SJCRH30 (cell line): Measurements from ENCODE around the gene TJAP1. TPM values are rescaled to one million over a fixed set of nuclear protein-coding genes. Genes with fewer than 3 reads are reported as not detected.

Experiments used
- DNase-seq, 2 experiments: peaks; one replicate each; pipeline ENCODE4 v3.0.0-alpha.2; 2015 to 2020
- H3K27ac ChIP-seq: fragments of 250-450 bp; sonication (Bioruptor Pico); 2 replicates; pipeline ENCODE4 v1.5.1; 2020; ENCODE audit warnings: mild to moderate bottlenecking, moderate library complexity
- H3K27me3 ChIP-seq: fragments of 250-450 bp; sonication (Bioruptor Pico); 2 replicates; pipeline ENCODE4 v1.5.1; 2020; ENCODE audit warnings: mild to moderate bottlenecking, moderate library complexity
- H3K36me3 ChIP-seq: fragments of 250-450 bp; sonication (Bioruptor Pico); 2 replicates; pipeline ENCODE4 v1.5.1; 2020; ENCODE audit warnings: mild to moderate bottlenecking, moderate library complexity
- H3K4me1 ChIP-seq: fragments of 250-450 bp; sonication (Bioruptor Pico); 2 replicates; pipeline ENCODE4 v1.5.1; 2020; ENCODE audit warnings: mild to moderate bottlenecking, moderate library complexity
- H3K4me3 ChIP-seq: fragments of 250-450 bp; sonication (Bioruptor Pico); 2 replicates; pipeline ENCODE4 v1.5.1; 2020; ENCODE audit warnings: mild to moderate bottlenecking, moderate library complexity
- H3K9me3 ChIP-seq: fragments of 250-450 bp; sonication (Bioruptor Pico); replicated peaks from 2 replicates; pipeline ENCODE4 v1.5.1; 2020; ENCODE audit warnings: mild to moderate bottlenecking, moderate library complexity
- total RNA-seq: library from RNA; depleted of rRNA; stranded (reverse); fragments of >200 nt; shearing (Covaris generic); gene quantifications from 2 replicates; pipeline ENCODE4 v1.2.3, GENCODE V29; 2014; rRNA removed

Gene TJAP1
- total RNA-seq, 1 experiment from 2014 or later = 38.8 TPM

GRCh38 chr6:43540507-43540906 is 63.1 kb downstream of the TJAP1 start:
- no peak for DNase-seq
- Histone ChIP-seq H3K27me3 (no peaks in the 10 kb centered on the region), H3K4me3 (no peak overlapping the region), H3K4me1 (no peaks in the 10 kb centered on the region), H3K9me3 (no peaks in the 10 kb centered on the region), H3K27ac (no peak overlapping the region), H3K36me3 (peaks cover 55% of the 10 kb centered on the region)

GRCh38 chr6:43541774-43542471 is 64.6 kb downstream of the TJAP1 start:
- no peaks in the 10 kb centered on the region for H3K27me3 ChIP-seq
- H3K27ac ChIP-seq = no peak overlapping the region
- H3K4me3 ChIP-seq = no peak overlapping the region
- no peak for DNase-seq
- no peaks in the 10 kb centered on the region for H3K9me3 ChIP-seq
- H3K36me3 ChIP-seq = peaks cover 68% of the 10 kb centered on the region
- H3K4me1 ChIP-seq = no peaks in the 10 kb centered on the region

DNA sequence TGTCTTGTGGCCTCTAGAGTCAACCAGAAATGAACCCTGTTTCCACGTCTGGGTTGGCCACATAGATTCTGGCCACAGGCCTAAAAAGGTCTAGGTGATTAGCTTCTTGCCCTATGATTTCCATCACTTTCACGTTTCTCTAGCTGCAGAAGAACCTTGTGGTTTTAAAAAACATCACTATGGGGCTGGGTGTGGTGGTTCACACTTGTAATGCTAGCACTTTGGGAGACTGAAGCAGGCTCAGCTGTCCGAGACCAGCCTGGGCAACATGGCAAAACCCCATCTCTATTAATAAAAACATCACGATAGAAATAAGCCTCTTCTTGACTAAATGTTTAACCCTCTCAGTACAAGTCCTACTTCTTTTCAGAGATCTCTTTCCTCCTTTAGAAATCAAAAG is 67.1 kb downstream of the TJAP1 start:
- H3K27ac ChIP-seq = no peak overlapping the region
- H3K27me3 ChIP-seq = no peaks in the 10 kb centered on the region
- DNase-seq = no peak

DNA sequence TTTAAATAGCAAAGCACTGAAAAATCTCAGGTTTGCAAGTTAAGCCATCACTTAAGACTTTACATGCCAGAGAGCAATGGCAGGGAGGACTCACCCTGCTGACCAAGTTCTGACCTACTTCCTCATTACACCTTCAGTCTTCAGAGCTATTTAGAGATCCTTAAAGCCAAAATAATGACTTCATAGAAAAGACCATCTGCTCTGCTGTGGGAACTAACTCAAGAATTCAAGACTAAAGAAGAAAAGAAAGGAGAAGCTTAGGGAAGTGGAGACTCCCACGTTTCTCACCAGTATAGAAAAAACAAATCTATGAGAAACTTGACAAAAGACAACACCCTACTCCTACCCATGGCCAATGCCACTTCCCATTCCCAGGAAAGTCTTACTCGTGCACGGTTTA is 69.9 kb downstream of the TJAP1 start:
- Histone ChIP-seq H3K36me3 (peaks cover 88% of the 10 kb centered on the region), H3K9me3 (no peaks in the 10 kb centered on the region)

More for the DNA sequence above, 67.1 kb downstream of the TJAP1 start:
- Histone ChIP-seq H3K4me3 (no peak overlapping the region), H3K4me1 (no peaks in the 10 kb centered on the region), H3K9me3 (no peaks in the 10 kb centered on the region), H3K36me3 (peaks cover 86% of the 10 kb centered on the region)

More for the DNA sequence above, 69.9 kb downstream of the TJAP1 start:
- Histone ChIP-seq H3K4me3 (no peak overlapping the region), H3K4me1 (no peaks in the 10 kb centered on the region), H3K27me3 (no peaks in the 10 kb centered on the region), H3K27ac (no peak overlapping the region)
- DNase-seq = no peak

Other genes with a start within 250 kb of the TJAP1 start
- 23.8 and 31.4 TPM in 2 replicates for gene DNPH1, start 248.1 kb upstream of the TJAP1 start, total RNA-seq
- gene TTBK1, start 234.1 kb upstream of the TJAP1 start, total RNA-seq = not detected in 2 replicates
- not detected in 2 replicates for gene SLC22A7, start 179.3 kb upstream of the TJAP1 start, total RNA-seq
- gene CRIP3, start 168.7 kb upstream of the TJAP1 start, total RNA-seq = not detected in 2 replicates
- gene ZNF318, start 107.9 kb upstream of the TJAP1 start, total RNA-seq = 17.2 and 17.7 TPM in 2 replicates
- gene ABCC10, start 50.0 kb upstream of the TJAP1 start, total RNA-seq = 6.9 and 10.3 TPM in 2 replicates
- 5.4 and 5.8 TPM in 2 replicates for gene DLK2, start 22.0 kb upstream of the TJAP1 start, total RNA-seq
- 0.14 TPM in 1 of 2 replicates, not detected in the other for gene LRRC73, start 32.8 kb downstream of the TJAP1 start, total RNA-seq
- gene YIPF3, start 39.4 kb downstream of the TJAP1 start, total RNA-seq = 56.3 and 61.7 TPM in 2 replicates
- 37.3 and 38.3 TPM in 2 replicates for gene POLR1C, start 39.5 kb downstream of the TJAP1 start, total RNA-seq
- 75.1 and 88.6 TPM in 2 replicates for gene XPO5, start 98.5 kb downstream of the TJAP1 start, total RNA-seq
- gene POLH, start 98.6 kb downstream of the TJAP1 start, total RNA-seq = 10.3 and 12.4 TPM in 2 replicates
- gene GTPBP2, start 151.7 kb downstream of the TJAP1 start, total RNA-seq = 43.4 and 58.1 TPM in 2 replicates
- 28.0 and 34.4 TPM in 2 replicates for gene MAD2L1BP, start 158.3 kb downstream of the TJAP1 start, total RNA-seq
- gene RSPH9, start 167.5 kb downstream of the TJAP1 start, total RNA-seq = not detected in 2 replicates
- gene MRPS18A, start 210.2 kb downstream of the TJAP1 start, total RNA-seq = 51.6 and 54.7 TPM in 2 replicates